Measurements from ENCODE around the gene SP9.

SP9 gene

DNA sequence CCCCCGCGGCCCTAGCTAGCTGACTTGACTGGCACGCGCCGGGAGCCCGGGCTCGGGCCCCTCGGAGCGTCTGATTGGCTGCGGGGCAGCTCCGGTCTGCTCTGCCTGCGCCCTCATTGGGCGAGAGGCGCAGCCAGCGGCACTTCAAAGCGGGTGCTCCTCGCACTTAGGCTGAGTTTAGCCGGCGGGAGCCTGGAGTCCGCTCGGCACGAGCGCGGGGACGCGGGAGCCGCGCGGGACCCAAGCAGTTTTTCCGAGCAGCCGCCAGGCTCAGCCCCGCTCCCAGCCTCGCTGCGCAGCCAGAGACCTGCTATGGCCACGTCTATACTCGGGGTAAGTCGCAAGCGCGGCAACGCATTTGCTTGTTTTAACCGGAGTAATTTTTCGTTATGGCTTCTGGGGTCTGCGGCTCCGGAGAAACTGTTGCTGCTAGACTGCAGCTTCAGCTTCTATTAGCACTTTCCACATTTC lies at the start of gene SP9:
Gene SP9 (plus strand): TSS at position 174 of the 471 bp plus-strand sequence. CDS start 139 bp downstream, at position 313.
- DNase-seq = no peak

DNA sequence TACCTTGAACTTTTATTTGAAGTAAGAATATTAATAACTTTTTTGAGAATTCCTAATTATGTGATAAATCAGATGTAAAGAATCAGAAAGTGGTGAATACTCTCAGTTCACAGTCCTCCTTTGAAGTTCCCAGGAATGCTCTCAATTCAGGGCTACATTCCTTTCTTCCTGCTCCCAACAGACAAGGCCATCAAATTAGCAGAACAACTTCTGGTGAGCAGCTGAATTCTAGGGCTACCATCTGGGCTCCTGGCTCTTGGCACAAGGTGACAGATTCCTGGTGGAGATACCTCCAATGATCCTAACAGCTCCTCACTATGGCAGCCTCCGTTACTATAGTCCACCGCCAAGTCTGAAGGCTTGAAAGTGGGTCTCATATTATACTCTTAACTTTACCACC lies 48.6 kb upstream of the SP9 start:
- no peak for DNase-seq

GRCh38 chr2:174292908-174293307 lies 41.8 kb upstream of the SP9 start:
- no peak for DNase-seq

- DNase-seq = no peak
Observed at GRCh38 chr2:174300114-174300513, 34.6 kb upstream of the SP9 start.

DNA sequence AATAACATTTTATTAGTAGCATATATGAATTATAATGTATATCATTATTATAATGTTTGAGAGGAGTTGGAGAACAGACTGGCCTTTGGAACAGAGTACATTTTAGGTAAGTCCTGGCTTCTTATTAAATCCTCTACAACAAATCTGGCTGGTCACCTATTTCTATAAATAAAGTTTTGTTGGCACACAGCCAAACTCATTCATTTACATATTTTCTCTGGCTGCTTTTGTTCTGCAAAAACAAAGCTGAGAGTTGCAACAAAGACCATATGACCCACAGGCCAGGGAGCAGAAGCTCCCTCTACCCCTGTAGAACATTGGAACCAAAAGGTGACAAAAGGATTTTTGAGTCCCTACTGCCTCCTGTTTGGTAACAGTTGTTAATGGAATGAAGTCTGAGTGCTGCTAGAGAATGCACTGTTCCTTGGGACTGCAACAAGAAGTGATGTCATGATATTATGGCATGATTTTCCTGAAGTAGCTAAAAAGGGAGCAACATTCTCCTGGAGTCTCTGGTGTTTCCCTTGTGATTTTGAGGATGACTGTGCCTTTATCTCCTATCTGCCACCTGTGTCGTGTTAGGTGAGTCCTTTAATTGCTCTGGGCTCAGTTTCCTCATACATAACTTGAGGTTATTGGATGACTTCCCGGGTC lies 22.0 kb upstream of the SP9 start:
- DNase-seq = no peak

DNA sequence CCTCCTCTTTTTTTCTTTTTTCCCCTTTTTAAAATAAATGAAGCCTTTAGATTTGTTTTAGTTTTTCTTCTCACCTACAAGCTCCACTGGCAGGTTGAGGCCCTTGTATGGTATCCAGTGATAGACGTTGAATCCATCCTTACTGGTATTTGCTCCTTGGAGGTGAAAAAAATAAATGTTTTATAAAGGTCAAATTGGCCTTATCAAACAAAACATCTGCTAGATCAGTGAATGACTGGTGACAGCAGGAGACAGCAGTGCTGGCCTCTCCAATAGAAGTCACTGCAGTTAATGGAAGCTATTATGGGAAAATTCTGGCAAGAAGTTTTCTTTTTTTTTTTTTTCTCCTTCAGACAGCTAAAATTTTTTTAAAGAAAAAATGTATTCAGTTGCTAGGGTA lies 12.6 kb upstream of the SP9 start:
- DNase-seq = no peak

- DNase-seq = no peak
Observed at GRCh38 chr2:174322746-174323145, 12.0 kb upstream of the SP9 start.

GRCh38 chr2:174324530-174324929 lies 10.2 kb upstream of the SP9 start:
- no peak for DNase-seq

DNA sequence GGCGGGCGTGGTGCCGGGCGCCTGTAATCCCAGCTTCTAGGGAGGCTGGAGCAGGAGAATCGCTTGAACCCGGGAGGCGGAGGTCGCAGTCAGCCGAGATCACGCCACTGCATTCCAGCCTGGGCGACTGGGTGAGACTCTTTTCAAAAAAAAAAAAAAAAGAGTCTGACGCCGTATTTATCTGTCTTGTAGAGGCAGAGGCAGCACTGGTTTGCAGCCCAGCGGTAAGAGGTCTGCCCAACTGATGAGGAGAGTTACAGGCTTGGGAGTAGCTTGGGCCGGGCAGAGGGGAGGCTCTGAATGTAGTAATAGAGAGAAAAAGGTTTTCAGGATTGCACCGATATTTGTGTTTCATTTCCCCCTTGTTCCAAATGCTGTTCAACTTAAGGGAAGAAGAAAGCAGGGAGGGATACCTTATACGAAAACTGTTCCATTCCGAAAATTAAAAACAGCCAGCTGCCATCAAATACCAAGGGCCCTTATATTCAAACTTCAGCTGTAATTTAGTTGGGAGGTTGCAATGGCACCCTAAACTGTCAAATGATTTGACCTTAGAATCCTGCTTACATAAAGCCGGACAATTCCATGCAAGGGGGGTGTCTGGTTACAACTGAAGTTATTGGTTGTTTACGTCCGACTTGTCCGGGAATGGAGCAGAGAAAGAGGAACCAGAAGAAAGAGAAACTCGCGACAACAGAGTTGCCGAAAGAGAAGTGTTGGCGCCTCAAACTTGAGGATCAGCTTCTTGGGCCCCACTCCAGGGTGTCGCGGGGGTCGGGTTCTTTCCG lies 9.2 kb upstream of the SP9 start:
- no peak for DNase-seq

GRCh38 chr2:174326161-174327020 lies 8.4 kb upstream of the SP9 start:
- no peak for DNase-seq

DNA sequence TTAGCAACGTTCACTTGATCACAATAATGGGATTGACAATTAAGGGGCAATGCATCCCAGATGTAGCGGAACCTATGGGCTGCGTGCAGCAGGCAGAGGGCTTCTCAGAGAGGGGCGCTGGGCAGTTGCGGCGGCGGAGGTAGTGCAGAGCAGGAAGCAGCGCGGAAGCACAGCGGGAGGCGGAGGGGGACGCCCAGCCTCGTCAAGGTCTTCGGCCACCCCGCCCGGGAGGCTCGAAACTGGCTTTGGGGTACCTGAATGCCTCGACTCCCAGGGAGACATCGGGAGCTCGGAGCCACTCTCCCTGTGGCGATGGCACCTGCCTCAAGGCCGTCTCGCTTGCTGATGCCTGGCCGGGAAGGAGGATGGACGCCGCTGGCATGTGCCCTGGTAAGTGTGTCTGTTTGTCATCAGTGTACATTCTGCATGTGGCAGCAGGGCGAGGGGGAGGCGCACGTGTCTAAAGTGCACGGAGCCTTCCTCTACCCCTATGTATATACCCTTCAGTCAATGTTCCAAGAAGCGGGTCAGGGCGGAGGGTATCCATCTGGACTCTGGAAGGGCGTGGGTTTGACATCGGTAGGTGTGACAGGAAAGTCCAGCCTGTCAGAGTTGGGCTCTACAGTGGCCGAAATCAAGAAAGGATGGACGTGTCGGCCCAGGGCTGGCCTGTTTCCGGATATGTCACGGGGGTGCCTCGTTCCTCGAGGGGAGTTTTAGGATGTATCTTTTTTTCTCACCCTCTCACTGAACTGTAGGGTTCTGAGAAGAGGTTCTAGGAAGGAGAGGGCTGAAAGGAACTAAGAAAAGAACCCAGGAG lies 7.5 kb upstream of the SP9 start:
- DNase-seq = no peak

DNA sequence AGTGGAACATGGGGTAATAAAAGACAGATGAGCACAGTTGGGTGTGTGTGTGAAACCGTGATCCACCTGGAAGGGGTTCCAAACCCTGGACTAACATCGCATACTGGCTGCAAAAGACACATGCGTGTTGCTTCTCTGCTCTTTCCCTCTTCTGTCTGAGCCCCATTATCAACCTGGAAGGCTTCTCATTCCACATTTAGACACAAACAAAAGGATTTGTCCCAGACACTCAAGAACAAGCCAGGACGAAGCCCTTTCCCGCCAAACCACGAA lies 7.0 kb upstream of the SP9 start:
- no peak for DNase-seq

DNA sequence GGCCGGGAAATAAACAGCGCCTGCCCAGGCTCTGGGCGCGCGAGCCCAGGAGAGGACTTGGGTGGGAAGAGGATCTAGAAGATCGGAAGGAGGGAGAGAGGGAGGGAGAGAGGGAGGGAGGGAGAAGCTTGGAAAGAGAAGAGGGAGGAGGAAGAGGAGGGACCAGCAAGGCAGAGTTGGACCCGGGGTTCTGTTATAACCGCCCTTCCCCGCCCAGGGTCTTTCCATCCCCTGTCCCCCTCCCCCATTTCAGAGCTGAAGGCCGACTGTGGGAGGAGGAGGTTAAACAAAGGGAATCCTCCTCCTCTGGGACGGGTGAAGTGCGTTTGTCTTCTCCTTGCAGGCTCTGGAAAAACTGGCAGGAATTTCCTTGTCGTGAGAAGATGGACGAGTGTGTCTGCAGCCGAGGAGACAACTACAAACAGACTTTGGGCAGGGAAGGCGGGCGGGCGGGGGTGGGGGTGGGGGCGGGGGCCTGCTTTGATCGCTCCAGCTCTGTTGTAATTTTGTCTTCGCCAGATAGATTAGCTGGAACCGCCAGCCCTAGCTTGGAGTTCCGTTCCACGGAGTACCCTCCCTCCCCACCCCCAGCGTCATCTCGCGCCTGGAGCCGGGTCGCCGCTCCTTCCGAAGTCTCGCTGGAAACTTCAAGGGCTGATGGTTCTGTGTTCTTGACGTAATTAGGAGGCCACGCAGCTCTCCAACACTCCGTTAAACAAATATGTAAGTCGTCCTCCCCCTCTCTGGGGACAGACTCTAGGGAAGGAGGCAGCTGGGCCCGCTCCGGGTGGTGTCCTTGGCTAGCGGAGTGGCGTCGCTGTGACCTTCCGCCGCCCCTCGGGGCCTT lies 6.4 kb upstream of the SP9 start:
- no peak for DNase-seq

DNA sequence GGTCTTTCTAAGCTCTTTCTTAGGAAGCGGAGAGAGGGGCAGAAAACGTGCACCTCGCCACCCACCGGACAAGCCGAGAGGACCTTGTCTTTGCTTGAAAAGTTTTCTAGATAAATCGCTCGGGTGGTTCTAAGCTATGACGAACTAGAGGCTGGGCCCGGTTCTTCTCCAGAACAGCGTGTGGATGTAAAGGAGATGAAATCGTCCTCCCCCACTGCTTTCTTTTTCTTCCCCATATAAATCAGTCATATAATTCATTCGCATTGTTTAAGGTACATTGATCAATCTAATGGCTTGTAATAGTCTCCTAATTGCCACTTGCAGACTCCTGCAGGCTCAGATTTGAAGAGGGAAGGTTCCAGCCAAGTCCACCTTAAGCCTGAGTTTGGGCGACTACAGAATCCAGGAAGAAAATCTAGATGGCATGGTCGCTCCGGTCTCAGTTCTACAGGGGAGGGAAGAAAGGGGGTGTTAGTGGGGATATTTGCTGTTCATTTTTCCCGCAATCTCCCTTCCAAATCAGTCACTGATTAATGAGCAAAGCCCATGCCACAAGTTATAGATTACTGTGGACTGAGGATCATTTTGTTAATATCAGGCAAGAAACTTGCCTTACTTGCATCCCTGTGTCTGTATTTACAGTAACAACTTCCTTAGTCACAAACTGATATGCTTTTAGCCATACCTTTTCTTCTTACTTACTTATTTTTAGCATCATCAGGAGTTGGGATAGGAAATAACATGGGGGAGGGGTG lies 5.6 kb upstream of the SP9 start:
- DNase-seq = no peak

DNA sequence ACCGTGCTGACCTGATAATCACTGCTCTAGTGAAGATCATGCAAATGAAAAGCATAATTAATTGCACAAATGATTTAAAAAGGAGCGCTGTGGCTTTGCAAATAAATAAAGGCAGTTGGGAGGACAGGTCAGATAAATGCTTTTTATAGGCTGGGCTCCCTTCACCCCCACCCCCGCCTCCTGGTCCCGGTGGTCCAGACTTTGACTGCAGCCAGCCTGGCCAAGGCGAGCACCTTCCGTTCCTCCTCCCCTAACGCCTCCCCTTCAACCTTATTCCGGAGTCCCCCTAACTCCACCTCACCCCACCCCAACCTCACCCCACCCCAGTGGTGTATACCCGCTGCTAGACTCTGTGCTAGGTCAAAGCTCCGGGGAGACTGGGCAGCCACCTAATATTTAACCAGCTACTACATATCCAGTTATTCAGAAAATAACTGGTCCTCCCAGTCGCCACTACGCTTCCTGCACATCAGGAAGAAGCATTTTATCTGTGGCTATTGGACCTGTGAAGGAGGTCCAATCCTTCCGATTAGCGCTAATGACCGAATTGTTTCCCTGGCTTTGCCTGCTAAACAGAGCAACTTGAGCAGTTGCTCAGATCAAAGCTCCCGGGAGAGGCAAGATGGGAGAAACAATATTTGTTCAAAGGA lies 3.7 kb upstream of the SP9 start:
- no peak for DNase-seq

- DNase-seq = no peak
Observed at GRCh38 chr2:174331595-174332216, 3.0 kb upstream of the SP9 start.

DNA sequence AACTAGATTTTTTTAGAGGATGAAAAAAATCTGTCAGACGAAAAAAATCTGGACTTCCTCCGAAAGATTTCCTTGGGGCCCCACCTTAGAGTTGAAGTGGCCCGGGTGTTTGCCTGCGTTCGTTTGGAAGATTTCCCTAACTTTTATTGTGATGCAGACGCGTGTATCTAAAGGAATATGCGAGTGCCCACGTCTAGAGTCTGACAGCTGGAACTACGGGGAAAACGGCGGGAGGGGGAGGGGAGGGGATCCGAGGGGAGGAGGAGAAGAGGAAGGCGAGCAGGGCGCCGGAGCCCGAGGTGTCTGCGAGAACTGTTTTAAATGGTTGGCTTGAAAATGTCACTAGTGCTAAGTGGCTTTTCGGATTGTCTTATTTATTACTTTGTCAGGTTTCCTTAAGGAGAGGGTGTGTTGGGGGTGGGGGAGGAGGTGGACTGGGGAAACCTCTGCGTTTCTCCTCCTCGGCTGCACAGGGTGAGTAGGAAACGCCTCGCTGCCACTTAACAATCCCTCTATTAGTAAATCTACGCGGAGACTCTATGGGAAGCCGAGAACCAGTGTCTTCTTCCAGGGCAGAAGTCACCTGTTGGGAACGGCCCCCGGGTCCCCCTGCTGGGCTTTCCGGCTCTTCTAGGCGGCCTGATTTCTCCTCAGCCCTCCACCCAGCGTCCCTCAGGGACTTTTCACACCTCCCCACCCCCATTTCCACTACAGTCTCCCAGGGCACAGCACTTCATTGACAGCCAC lies 2.4 kb upstream of the SP9 start:
- DNase-seq = no peak

DNA sequence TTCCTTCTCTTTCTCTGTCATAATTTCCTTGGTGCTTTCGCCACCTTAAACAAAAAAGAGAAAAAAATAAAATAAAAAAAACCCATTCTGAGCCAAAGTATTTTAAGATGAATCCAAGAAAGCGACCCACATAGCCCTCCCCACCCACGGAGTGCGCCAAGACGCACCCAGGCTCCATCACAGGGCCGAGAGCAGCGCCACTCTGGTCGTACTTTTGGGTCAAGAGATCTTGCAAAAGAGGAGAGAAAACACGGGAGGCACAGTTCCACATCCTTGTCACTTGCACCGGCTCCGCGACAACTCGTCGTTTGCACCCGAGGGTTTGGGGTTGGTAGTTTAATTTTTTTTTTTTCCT lies 1.8 kb upstream of the SP9 start:
- no peak for DNase-seq

All from NCI-H446 treated with DMSO at 0.1 percent for 48 hours (cell line).